Activated naive CD8-positive, alpha-beta T cell treated with anti-CD3 and anti-CD28 coated beads for 36 hours (primary cell): ENCODE data around the gene TXNDC11. TPM values are rescaled to one million over a fixed set of nuclear protein-coding genes. Genes with fewer than 3 reads are reported as not detected.
A peak's percentile ranks its signal among the peaks of the same experiment; 100 is the strongest.

Source experiments
- DNase-seq: peaks from one replicate; pipeline ENCODE4 v3.0.0; 2021
- H3K27ac Mint-ChIP-seq: one replicate; pipeline ENCODE4 v1.8.0; 2022; ENCODE audit warnings: mild to moderate bottlenecking, moderate library complexity, mixed read lengths
- H3K27me3 Mint-ChIP-seq: one replicate; pipeline ENCODE4 v1.8.0; 2022; ENCODE audit warnings: mild to moderate bottlenecking, mixed read lengths
- H3K36me3 Mint-ChIP-seq: one replicate; pipeline ENCODE4 v1.8.0; 2021; ENCODE audit warnings: mild to moderate bottlenecking, mixed read lengths
- H3K4me1 Mint-ChIP-seq: one replicate; pipeline ENCODE4 v1.8.0; 2021; ENCODE audit warnings: mixed read lengths
- H3K4me3 Mint-ChIP-seq: one replicate; pipeline ENCODE4 v1.8.0; 2022; ENCODE audit warnings: mild to moderate bottlenecking, moderate library complexity, mixed read lengths
- H3K9me3 Mint-ChIP-seq: one replicate; pipeline ENCODE4 v1.8.0; 2022; ENCODE audit warnings: mixed read lengths
- total RNA-seq, 2 experiments: library from RNA; stranded (reverse); gene quantifications; one replicate each; pipeline ENCODE4 v1.2.3, GENCODE V29; 2021

Gene TXNDC11
- total RNA-seq, 2 experiments from 2014 or later = 24.5 to 27.3 TPM

DNA sequence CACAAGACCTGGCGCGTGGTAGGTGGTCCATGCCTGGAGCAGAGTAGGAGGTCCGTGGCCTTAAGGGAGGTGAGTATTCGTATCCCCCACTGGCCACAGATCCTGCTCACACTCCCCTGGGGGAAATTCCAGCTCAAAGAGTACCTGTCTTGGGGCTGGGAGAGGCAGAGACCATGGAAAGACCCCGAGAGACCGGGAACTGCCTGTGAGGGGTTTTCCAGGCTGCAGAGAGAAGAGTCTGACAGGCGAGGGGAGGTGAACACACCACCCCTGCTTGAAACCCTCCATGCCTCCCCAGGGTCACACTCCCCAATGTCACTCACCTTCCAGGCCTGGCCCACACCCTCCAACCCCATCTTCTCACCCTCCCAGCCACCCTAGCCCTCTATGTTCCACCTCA lies 87.0 kb downstream of the TXNDC11 start:
- H3K9me3 Mint-ChIP-seq = no peaks in the 10 kb centered on the region
- no peak for DNase-seq
- H3K27me3 Mint-ChIP-seq = no peaks in the 10 kb centered on the region
- H3K4me3 Mint-ChIP-seq = no peak overlapping the region
- H3K4me1 Mint-ChIP-seq = peaks cover 17% of the 10 kb centered on the region
- no peaks in the 10 kb centered on the region for H3K36me3 Mint-ChIP-seq
- no peak overlapping the region for H3K27ac Mint-ChIP-seq

DNA sequence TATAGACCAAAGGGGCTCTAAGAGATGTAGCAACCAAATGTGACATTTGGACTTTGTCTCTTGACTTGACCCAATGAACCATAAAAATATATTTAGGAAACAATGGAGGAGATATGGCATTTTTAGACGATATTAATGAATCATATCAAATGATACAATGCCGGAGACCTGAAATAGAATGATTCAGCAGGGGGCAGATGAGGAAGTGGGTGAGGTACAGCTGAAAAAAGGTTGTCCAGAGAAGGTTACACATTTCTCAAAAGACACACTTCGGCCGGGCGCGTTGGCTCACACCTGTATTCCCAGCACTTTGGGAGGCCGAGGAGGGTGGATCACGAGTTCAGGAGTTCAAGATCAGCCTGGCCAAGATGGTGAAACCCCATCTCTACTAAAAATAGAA lies 90.9 kb downstream of the TXNDC11 start:
- H3K36me3 Mint-ChIP-seq = no peaks in the 10 kb centered on the region
- no peaks in the 10 kb centered on the region for H3K9me3 Mint-ChIP-seq
- H3K27me3 Mint-ChIP-seq = no peaks in the 10 kb centered on the region
- no peak for DNase-seq
- H3K27ac Mint-ChIP-seq = no peak overlapping the region
- H3K4me3 Mint-ChIP-seq = no peak overlapping the region
- H3K4me1 Mint-ChIP-seq = peaks cover 15% of the 10 kb centered on the region

DNA sequence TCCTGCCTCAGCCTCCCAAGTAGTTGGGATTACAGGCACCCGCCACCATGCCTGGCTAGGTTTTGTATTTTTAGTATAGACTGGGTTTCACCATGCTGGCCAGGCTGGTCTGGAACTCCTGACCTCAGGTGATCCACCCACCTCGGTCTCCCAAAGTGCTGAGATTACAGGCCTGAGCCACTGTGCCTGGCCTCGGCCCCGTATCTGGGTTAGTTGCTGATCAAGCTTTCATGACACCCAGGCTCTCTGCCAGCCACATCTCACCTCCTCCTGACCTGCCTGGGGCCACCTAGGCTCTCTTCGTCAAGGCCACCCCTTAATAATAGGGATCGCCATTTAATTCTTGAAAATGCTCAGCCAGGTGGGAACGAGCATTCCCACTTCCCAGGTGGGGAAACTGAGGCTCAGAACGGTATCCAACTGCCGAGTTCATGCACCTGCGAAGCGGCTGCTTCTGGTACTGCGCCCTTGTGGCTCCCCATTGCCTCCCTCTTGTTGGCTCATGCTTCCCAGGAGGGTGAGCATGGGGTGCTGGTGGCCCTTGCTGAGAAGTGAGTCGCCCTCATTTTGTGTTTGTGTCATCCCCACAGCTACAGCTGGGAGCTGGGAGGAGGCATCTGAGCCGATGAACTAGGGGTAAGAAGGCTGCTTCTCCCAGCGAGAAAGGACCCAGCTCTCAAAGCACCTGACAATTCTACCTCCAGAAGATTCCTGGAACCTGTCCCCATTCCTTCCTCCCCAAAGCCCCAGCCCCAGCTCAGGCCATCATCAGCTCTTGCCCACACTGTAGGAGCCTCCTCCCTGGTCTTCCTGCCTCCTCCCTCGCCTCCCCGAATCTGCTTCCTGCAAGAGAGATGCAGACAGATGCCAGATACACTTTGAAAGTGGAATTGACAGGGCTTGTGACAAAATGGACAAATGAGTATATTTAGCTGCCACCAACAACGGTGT lies 91.7 kb downstream of the TXNDC11 start:
- no peaks in the 10 kb centered on the region for H3K36me3 Mint-ChIP-seq
- H3K9me3 Mint-ChIP-seq = no peaks in the 10 kb centered on the region
- no peak overlapping the region for H3K27ac Mint-ChIP-seq
- DNase-seq = no peak
- H3K27me3 Mint-ChIP-seq = no peaks in the 10 kb centered on the region
- no peak overlapping the region for H3K4me3 Mint-ChIP-seq
- peaks cover 13% of the 10 kb centered on the region for H3K4me1 Mint-ChIP-seq

DNA sequence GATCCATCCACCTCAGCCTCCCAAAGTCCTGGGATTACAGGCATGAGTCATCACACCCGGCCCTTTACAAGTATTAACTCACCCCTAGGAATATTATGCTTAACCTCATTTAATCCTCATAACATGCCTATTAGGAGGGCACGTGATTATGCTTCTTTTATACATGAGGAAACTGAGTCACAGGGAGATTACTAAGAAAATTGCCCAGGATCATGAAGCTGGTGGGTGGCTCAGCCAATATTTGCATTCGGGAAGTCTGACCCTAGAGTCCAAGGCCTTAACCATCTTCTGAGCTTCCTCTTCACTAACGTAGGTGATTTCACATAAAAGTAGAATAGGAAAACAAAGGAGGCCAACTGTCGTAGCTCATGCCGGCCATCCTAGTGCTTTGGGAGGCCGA lies 93.4 kb downstream of the TXNDC11 start:
- no peak for DNase-seq
- H3K9me3 Mint-ChIP-seq = no peaks in the 10 kb centered on the region
- H3K27ac Mint-ChIP-seq = no peak overlapping the region
- H3K36me3 Mint-ChIP-seq = no peaks in the 10 kb centered on the region
- H3K4me1 Mint-ChIP-seq = peaks cover 7% of the 10 kb centered on the region
- H3K4me3 Mint-ChIP-seq = no peak overlapping the region
- H3K27me3 Mint-ChIP-seq = no peaks in the 10 kb centered on the region

DNA sequence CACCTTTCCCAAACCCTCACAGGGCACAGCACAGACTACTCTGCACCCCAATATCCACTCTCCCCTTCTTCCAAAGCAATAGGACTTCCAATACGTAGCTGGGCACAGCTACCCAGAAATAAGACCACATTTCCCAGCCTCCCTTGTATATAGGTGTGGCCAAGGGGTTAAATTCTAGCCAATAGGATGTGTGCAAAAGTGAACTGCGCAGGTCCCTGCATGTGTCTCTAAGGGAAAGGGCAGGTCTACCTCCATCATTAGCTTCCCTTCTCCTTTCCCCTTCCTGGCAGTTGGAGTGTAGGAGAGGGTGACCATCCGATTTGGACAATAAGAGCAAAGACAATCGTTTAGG lies 99.9 kb downstream of the TXNDC11 start:
- H3K36me3 Mint-ChIP-seq = no peaks in the 10 kb centered on the region
- H3K9me3 Mint-ChIP-seq = no peaks in the 10 kb centered on the region
- H3K4me3 Mint-ChIP-seq = no peak overlapping the region
- H3K27ac Mint-ChIP-seq = no peak overlapping the region
- DNase-seq = no peak
- H3K4me1 Mint-ChIP-seq = peaks cover 15% of the 10 kb centered on the region
- no peaks in the 10 kb centered on the region for H3K27me3 Mint-ChIP-seq

DNA sequence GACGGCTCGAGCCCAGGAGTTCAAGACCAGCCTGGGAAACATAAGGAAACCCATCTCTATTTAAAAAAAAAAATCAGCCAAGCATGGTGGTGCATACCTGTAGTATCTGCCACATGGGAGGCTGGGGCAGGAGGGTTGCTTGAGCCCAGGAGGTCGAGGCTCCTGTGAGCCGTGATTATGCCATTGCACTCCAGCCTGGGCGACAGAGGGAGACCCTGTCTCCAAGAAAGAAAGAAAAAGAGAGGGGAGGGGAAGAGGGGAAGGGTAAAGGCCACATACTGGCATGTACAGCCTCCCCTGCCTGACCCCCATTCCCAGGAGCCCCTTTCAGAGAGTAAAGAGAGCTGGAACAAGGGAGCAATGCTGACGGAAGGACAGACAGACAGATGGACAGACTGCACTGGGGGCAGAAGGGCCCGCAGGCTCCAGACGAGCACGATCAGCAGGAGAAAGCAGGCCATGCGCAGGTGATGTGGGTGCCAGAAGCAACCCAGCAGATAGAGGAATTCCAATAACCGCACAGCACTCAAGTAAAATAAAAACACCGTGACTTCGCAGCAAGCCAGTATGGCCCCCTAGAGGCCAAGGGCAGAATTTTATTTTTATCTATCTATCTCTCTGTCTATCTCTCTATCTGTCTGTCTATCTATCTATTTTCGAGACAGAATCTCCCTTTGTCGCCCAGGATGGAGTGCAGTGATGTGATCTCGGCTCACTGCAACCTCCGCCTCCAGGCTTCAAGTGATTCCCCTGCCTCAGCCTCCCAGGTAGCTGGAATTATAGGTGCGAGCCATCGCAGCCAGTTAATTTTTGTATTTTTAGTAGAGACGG lies 101.5 kb downstream of the TXNDC11 start:
- H3K27ac Mint-ChIP-seq = no peak overlapping the region
- no peaks in the 10 kb centered on the region for H3K36me3 Mint-ChIP-seq
- DNase-seq = peak; percentile 31
- H3K27me3 Mint-ChIP-seq = no peaks in the 10 kb centered on the region
- H3K4me3 Mint-ChIP-seq = no peak overlapping the region
- no peaks in the 10 kb centered on the region for H3K9me3 Mint-ChIP-seq
- peaks cover 15% of the 10 kb centered on the region for H3K4me1 Mint-ChIP-seq

DNA sequence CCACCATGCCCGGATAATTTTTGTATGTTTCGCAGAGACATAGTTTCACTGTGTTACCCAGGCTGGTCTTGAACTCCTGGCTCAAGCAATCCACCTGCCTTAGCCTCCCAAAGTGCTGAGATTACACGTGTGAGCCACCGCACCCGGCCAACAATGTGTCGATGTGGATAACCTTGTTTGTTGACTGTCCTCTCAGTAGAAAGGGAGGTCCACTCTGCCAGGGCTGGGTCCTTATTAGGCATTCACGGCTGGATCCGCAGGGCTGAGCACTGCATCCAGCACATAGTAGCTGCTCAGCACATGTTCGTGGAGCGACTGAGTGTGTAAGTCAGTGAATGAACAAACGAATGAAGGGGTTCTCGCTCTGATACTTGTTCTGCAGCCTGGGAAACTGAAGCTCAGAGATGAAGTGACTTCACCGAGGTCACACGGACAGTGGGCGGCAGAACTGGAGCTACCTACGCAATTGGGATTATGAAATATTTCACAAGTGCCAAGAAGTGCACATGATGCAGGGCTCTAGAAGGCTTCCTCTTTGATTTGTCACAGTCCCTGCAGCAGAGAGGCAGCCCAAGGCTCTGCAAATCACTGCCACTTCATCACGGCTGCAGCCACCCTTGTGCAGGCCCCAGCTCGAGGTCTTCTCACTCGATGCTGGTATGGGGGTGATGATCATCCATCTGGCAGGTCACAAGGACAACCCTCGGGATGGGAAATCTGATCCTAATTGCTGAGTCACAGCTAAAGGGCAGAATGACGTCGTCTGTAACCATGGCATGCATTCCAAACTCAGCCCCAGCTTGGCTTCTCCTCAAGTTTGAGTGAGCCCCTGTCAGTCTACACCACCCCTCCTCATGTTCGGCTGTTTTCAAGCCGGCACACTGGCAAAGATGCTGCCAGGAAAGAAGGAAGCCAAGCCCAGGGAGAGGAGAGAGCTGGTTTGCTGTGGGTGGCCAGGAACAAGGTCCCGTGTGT lies 102.4 kb downstream of the TXNDC11 start:
- H3K4me3 Mint-ChIP-seq = no peak overlapping the region
- H3K27ac Mint-ChIP-seq = no peak overlapping the region

DNA sequence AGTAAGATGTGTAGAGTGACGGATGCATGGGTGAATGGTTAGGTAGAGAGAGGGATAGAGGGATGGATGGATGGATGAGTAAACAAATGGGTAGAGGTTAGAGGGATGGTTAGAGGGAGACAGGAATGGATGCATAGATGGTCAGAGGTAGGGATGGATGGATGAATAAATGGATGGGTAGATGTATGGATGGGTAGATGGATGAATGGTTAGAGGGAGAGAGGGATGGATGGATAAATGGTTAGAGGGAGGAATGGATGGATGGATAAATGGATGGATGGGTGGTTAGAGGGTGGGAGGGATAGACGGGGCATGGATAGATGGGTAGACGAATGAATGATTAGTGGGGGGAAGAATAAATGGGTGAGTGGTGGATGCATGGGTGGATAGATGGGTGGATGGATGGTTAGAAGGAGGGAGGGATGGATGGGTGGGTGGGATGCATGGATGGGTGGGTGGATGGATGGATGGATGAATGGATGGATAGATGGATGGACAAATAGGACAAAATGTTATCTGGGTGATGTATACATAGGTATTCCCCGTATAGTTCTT lies 103.6 kb downstream of the TXNDC11 start:
- Mint-ChIP-seq H3K27me3 (no peaks in the 10 kb centered on the region), H3K36me3 (no peaks in the 10 kb centered on the region), H3K27ac (no peak overlapping the region), H3K9me3 (no peaks in the 10 kb centered on the region), H3K4me1 (peaks cover 21% of the 10 kb centered on the region), H3K4me3 (no peak overlapping the region)
- DNase-seq = no peak

More for the DNA sequence above, 102.4 kb downstream of the TXNDC11 start:
- Mint-ChIP-seq H3K9me3 (no peaks in the 10 kb centered on the region), H3K36me3 (no peaks in the 10 kb centered on the region), H3K27me3 (no peaks in the 10 kb centered on the region), H3K4me1 (peaks cover 15% of the 10 kb centered on the region)
- DNase-seq = no peak

DNA sequence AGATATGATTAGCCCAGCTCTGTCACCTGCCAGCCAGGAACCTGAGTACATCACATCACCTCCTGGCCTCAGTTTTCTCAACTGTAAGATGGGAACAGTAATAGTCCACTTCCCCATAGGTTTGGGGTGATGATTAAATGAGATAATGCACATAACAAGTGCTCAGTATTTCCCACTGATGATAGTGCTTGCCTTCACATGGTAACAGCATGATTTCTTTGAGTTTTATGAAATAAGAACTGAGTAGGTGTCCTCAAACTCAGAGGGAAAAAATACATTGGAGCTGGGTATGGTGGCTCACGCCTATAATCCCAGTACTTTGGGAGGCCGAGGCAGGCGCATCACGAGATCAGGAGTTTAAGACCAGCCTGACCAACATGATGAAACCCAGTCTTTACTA lies 104.5 kb downstream of the TXNDC11 start:
- H3K9me3 Mint-ChIP-seq = no peaks in the 10 kb centered on the region
- no peaks in the 10 kb centered on the region for H3K27me3 Mint-ChIP-seq
- H3K36me3 Mint-ChIP-seq = no peaks in the 10 kb centered on the region
- H3K27ac Mint-ChIP-seq = no peak overlapping the region
- DNase-seq = no peak
- H3K4me1 Mint-ChIP-seq = peaks cover 27% of the 10 kb centered on the region
- H3K4me3 Mint-ChIP-seq = no peak overlapping the region

DNA sequence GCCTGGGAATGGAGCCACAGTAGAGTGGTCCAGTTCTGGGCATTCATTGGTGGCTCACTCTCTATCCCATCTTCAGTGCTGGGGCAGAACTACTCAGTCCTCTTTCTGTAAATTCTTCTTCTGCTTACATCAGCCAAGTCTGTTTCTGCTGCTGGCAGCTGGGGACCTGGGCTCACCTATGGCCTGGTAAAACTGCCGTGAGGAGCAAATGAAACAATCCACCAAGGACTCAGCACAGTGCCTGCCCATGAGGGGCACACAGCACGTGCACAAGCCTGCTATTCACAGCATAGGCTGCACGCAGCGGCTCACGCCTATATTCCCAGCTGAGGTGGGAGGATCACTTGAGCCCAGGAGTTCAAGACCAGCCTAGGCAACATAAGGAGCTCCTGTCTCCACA lies 105.3 kb downstream of the TXNDC11 start:
- H3K27ac Mint-ChIP-seq = no peak overlapping the region
- no peak overlapping the region for H3K4me3 Mint-ChIP-seq
- no peaks in the 10 kb centered on the region for H3K27me3 Mint-ChIP-seq
- peaks cover 26% of the 10 kb centered on the region for H3K4me1 Mint-ChIP-seq
- no peaks in the 10 kb centered on the region for H3K36me3 Mint-ChIP-seq
- no peaks in the 10 kb centered on the region for H3K9me3 Mint-ChIP-seq
- DNase-seq = no peak

DNA sequence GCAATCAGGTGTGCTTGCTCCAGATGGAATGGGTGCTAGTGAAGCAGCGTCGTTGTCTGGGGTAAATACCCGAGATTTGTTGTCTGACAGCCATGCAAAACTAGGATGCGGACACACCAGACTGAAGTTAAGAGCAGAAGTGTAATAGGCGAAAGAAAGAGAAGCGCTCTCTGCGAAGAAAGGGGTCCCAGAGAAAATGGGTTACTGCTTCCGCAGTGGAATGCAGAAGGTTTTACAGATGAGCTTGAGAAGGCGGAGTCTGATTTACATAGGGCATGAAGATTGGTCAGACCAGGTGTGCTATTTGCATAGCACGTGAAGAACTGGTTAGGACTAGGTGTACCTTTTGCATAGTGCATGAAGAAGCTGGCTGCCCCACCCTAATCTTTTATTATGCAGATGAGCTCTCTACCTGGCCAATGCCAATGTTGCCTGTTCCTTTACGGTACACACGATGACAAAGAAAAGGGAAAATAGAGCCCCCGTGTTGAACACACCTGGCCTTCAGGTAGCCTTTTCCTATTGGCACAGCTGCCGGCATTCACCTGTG lies 106.4 kb downstream of the TXNDC11 start:
- Mint-ChIP-seq H3K9me3 (no peaks in the 10 kb centered on the region), H3K27me3 (no peaks in the 10 kb centered on the region), H3K27ac (no peak overlapping the region), H3K4me3 (no peak overlapping the region), H3K4me1 (peaks cover 20% of the 10 kb centered on the region), H3K36me3 (no peaks in the 10 kb centered on the region)
- no peak for DNase-seq

DNA sequence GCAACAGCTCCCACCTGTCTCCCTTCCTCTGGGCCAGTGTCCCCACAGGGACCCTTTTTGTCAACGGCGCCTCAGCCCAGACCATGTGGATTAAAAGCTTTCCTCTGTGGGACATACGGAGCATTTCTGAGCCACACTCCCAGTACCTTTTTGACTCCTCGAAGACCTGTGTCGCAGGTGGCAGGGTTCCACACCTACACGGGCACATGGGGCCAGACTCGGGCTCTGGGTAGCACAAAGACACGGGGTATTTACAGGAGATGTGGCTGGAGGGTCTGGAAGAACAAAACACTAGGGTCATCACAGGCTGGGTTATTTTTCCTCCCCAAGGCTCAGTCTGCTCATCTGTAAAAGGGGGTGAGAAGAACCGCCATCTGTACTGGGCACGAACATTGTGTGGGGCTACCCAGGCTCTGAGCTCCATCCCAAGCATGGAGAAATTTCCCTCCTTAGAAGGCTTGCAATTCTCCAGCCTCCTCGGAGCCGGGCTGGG lies 106.9 kb downstream of the TXNDC11 start:
- Mint-ChIP-seq H3K27me3 (no peaks in the 10 kb centered on the region), H3K4me1 (peaks cover 17% of the 10 kb centered on the region), H3K9me3 (no peaks in the 10 kb centered on the region), H3K4me3 (no peak overlapping the region), H3K36me3 (no peaks in the 10 kb centered on the region), H3K27ac (no peak overlapping the region)
- DNase-seq = no peak

DNA sequence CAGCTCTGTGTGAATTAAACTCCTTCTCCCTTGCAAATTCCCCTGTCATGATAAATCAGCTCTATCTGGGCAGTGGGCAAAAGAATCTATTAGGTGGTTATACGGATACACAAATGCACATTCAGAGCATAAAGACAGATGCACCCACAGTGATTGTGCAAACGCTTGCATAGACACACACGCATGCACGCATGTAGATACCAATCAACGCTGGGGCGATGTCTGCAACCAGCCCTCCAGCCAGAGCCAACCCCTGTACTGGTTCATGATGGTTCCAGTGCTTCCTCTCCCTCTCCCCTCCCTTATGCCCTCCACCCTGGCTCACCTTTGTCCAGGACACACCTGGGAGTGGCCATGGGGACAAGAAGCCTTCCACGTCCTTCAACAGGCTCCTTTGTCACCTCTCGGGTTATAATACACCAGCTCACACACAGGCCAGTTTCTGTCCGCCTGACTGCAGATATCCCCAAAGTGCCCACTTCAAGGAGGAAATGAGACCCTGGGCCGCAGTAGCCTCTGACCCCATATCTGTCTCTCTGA lies 107.5 kb downstream of the TXNDC11 start:
- H3K27me3 Mint-ChIP-seq = no peaks in the 10 kb centered on the region
- no peak overlapping the region for H3K4me3 Mint-ChIP-seq
- H3K27ac Mint-ChIP-seq = no peak overlapping the region

DNA sequence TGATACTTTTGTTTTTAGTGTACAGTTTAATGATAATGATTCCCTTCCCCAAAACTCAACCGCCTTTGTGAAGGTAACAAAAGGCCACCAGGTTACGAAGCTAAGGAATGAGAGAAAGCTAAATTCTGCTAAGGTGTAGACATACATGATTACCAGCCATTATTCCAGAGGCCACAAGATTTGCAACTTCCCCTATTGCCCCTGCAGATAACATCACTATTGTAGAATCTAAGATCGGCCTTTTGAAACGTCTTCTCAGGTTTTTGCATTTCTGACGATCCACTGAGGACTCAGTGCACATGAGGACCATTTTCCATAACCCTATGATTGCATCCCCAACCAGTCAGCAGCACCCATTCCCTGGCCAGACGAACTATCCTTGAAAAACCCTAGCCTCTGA lies 108.3 kb downstream of the TXNDC11 start:
- Mint-ChIP-seq H3K4me3 (no peak overlapping the region), H3K4me1 (peaks cover 26% of the 10 kb centered on the region), H3K9me3 (no peaks in the 10 kb centered on the region), H3K27me3 (no peaks in the 10 kb centered on the region), H3K36me3 (no peaks in the 10 kb centered on the region), H3K27ac (no peak overlapping the region)
- no peak for DNase-seq

More for the DNA sequence above, 107.5 kb downstream of the TXNDC11 start:
- Mint-ChIP-seq H3K36me3 (no peaks in the 10 kb centered on the region), H3K4me1 (peaks cover 19% of the 10 kb centered on the region), H3K9me3 (no peaks in the 10 kb centered on the region)
- no peak for DNase-seq
